Stimulated activated CD8-positive, alpha-beta memory T cell treated with anti-CD3 and anti-CD28 coated beads, Interleukin-4, amount 100 ng/mL, for 24 hours (primary cell): ENCODE results near the gene CFAP69.
A peak's percentile ranks its signal among the peaks of the same experiment; 100 is the strongest.

Source experiments
- DNase-seq: peaks from one replicate; pipeline ENCODE4 v3.0.0-alpha.2; 2020; ENCODE audit warnings: low read depth

CFAP69 gene, protein sequence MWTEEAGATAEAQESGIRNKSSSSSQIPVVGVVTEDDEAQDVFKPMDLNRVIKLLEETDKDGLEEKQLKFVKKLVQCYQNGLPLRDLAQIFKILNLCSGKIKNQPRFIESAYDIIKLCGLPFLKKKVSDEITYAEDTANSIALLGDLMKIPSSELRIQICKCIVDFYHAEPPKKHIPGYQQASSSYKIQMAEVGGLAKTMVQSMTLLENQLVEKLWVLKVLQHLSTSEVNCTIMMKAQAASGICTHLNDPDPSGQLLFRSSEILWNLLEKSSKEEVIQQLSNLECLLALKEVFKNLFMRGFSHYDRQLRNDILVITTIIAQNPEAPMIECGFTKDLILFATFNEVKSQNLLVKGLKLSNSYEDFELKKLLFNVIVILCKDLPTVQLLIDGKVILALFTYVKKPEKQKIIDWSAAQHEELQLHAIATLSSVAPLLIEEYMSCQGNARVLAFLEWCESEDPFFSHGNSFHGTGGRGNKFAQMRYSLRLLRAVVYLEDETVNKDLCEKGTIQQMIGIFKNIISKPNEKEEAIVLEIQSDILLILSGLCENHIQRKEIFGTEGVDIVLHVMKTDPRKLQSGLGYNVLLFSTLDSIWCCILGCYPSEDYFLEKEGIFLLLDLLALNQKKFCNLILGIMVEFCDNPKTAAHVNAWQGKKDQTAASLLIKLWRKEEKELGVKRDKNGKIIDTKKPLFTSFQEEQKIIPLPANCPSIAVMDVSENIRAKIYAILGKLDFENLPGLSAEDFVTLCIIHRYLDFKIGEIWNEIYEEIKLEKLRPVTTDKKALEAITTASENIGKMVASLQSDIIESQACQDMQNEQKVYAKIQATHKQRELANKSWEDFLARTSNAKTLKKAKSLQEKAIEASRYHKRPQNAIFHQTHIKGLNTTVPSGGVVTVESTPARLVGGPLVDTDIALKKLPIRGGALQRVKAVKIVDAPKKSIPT

DNA sequence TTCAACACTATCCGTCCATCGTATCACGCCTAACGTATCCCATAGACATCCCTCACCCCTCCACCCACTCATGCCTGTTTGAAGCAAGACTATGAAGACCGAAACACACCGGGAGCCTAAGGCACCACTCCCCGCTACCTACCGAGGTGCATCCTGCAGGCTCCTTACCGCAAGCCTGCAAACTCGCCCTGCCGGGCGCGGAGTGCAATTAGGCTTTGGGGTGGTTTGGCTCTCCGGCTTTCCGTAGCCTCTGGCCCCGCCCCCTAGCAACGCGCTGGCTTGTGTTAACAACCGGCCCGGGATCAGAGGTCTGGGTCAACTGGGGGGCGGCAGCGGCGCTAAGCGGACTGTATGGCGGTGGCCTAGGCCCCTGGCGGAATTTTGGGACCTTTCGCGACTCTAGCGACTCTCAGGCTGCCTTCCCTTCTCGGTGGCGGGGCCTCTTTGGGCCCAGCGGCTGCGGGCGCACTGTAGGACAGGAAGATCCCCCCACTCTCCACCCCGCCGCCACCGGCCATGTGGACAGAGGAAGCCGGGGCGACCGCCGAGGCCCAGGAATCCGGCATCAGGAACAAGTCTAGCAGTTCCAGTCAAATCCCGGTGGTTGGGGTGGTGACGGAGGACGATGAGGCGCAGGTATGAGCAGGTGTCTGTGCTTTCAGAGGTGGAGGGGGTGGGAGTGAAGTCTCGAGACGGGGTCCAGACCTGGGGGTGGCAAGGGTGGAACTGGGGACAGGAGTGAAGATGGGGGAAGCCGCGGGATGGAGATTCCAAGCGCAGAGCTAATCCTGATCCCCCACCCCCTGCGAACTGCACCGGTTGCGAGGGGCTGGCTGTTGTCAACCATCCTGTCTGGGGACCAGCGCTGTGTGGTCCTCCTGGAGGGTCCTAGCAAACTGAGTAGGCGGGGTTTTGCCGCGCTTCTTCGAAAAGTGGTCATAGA is at the start of gene CFAP69:
CFAP69 (plus strand) TSS at position 266 of the 943 bp plus-strand sequence; CDS start at position 517, 251 bp downstream.
- peak; percentile 81 for DNase-seq

DNA sequence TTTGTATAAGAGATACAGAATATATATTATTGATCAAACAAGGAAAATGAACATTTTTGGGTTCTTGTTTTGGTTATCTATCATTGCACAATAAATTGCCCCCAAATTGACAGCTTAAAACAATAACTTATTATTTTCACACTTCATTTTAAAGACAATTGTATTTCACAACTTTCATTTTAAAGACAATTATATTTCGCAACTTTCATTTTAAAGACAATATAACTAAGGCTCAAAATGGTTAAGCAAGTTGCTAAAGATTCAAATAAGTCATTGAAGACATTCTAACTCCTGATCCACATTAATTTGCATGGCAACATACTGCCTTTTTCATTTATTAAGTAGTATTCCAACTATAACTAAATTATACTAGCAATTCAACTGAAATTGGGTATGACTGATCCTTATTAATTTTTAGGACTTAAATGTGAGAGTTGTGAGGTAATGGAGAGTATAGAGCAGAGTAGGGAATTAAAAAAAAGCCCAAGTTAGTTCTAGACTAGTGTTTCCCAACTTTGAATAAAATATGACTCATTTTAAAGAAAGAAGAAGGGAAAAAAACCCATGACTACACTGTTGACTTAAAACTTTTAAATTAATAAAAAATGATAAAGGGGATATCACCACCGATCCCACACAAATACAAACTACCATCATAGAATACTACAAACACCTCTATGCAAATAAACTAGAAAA is 43.3 kb upstream of the CFAP69 start:
- no peak for DNase-seq

DNA sequence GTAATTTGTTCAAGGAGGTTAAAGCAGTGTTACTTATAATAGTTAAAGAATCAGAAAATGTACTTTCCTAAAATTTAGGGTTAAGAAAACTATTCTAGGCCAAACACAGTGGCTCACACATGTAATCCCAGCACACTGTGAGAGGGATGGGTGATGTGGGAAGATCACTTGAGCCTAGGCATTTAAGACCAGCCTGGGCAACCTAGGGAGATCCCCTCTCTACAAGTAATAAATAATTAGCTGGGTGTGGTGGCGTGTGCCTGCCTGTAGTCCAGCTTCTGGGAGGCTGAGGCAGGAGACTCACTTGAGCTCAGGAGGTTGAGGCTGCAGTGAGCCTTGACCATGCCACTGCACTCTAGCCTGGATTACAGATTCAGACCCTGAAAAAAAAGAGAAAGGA is 37.0 kb upstream of the CFAP69 start:
- DNase-seq: no peak

DNA sequence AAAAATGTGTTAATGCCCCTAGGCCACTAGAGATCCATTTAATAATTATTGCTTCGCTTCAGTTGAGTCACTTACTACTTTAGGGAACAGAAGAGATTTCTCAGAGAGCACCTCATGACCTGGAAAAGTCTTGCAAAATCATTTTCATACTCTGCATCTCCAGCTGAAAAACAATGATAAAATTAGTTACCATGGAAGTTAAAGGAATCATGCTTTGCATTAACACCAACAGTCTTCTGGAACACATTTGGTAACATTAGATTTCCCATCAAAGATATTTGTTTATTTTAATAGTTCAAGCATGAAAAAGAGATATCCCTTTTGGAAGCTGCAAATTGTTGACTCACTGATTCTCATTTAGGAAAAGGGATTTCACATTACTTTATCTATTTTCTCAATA is 35.2 kb upstream of the CFAP69 start:
- DNase-seq: no peak

DNA sequence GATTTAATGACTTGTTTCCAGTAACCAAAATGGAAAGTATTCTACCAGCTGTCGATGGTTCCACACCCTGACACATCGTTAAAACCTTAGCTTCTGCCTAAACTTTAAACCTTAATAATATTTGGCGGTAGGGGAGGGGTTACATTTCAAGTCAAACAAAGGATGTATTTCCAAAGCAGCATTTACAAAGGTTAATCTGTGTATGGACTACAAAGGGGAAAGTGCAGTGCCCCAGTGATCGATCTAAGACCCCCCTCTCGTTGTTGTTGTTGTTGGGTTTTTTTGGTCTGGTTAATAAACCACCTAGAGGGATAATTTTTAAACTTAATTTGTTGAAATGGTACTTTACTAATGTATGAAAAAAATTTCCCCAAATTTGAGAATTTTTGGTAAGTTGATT is 34.5 kb upstream of the CFAP69 start:
- no peak for DNase-seq

DNA sequence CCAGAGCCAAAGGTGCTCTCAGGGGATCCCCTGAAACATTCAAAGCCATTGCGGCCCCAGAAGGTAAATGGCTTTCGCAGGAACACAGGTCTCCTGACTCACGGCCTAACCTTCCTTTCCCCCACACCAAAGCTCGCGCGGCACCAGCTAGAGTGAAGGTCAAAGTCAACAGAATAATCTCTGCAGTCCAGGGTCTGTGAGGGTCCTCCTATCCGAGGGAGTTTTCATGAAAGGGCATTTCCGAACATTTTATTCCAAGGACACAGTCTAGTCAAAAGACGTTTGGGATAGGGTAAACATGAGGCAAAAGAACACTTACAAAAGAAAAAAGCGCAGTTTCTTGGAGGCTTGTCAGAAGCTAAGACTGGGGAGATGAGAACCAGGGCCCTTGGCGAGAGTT is 34.0 kb upstream of the CFAP69 start:
- no peak for DNase-seq

DNA sequence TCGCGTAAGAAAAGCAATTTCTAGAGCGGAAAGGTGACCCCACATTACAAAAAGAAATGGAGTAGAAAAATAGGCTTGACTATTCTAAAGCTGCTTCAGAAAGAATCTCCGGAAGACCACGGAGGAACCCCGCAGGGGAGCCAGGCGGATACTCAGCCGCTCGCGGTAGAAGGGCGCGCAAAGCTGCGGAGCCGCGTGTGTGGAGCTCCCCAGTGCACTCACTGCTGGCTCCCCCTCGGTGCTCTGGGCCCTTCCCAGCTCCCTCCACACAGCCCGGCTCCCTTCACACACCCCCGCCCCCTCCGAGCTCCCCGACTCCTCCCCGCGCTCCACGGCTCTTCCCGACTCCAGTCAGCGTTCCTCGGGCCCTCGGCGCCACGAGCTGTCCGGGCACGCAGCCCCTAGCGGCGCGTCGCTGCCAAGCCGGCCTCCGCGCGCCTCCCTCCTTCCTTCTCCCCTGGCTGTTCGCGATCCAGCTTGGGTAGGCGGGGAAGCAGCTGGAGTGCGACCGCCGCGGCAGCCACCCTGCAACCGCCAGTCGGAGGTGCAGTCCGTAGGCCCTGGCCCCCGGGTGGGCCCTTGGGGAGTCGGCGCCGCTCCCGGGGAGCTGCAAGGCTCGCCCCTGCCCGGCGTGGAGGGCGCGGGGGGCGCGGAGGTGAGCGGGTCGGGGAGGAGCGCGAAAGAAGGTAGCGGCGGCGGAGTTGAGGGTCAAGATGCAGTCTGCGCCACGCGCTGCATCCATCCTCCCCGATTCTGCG is 33.4 kb upstream of the CFAP69 start, which contains the start of gene STEAP2:
STEAP2 (plus strand) TSS at position 350 of the 758 bp plus-strand sequence. CDS start 13,343 bp downstream, outside the sequence.
- peak; percentile 8 for DNase-seq

DNA sequence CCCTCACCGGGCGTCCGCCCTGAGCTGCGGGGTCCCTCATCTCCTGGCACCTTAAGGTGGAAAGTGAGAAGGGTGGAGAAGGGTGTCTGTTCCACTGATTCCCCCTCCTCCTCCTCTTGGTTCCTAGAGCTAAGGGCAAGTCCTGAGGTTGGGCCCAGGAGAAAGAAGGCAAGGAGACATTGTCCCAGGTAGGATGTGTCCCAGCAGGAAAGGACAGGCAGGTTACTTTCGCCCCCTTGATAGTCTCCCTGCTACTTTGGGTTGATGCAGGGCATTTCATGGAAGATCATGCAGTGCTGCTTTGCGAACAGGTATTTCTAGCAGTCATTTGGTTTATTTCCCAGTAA is 32.9 kb upstream of the CFAP69 start:
- DNase-seq: no peak

DNA sequence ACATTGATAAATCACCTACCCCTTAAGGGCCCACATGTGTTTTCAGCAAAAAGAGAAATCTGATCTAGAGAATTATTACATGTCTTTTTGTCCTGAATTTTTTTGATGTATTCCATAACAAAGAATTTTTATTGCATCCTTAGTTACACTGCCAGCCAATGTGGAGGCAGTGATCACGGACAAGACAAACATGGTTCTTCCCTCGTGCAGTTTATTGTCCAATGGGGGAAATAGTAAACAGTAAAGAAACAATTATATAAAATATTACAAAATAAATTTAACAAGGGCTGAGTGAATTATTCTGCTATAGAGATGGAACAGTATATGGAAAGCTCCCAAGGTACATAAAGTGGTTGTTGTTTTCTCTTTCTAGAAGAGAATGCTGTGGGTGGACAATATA is 31.5 kb upstream of the CFAP69 start:
- DNase-seq: no peak

DNA sequence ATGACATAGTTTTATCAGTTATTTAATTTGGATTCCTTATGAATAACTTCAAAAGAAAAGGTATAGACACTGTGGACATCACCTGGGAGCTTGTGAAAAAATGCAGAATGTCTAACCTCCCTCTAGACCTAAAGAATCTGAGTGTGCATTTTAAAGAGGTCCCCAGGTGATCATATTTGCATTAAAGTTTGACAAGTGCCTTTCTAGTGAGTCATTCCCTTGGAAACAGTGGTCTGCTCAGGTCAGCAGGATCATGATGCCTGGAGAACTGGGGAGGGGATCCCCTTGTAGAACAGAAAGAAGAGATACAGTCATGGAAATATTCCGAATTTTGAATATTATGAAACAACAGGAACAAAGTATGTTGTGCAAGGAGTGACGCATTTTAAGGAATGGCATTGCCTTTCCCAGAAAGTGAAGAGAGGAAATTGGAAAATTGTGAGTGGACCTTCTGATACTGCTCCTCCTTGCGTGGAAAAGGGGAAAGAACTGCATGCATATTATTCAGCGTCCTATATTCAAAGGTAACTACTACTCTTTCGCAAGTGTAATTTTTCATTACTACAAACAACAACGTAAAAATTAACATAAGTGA is 28.8 kb upstream of the CFAP69 start:
- no peak for DNase-seq

DNA sequence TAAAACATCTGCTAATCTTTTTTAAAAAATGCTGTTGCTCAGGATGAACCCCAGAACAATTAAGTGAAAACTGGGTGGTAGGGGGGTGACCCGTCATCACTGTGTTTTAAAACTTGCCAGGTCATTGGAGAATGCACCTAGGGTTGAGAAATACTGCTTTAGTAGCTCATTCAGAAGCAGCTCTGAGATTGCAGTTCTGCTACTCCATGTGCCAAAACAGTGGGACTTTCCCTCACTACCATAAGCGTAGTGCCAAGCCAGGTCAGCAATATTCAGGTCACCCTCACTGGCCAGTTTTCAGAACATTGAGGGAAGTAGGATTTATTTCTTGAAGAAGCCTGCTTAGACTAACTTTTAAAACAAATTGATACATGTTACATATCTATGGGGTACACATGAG is 28.2 kb upstream of the CFAP69 start:
- no peak for DNase-seq

DNA sequence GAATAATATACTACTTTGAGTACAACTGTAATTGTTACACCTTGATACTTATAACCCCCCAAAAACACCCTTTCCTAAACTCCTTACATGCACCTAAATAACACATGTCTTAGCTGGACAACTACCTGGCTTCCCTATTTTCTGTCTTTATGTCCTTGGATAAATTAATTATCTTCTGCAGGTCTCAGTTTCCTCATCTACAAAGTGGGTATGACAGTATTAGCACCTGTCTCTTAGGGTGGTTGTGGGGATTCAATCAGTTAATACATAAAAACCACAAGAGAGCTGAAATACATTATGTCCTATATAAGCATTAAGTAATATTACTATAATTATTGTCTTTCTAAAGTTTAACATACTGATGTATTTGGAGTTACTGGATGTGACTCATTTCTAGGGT is 22.6 kb upstream of the CFAP69 start:
- no peak for DNase-seq

DNA sequence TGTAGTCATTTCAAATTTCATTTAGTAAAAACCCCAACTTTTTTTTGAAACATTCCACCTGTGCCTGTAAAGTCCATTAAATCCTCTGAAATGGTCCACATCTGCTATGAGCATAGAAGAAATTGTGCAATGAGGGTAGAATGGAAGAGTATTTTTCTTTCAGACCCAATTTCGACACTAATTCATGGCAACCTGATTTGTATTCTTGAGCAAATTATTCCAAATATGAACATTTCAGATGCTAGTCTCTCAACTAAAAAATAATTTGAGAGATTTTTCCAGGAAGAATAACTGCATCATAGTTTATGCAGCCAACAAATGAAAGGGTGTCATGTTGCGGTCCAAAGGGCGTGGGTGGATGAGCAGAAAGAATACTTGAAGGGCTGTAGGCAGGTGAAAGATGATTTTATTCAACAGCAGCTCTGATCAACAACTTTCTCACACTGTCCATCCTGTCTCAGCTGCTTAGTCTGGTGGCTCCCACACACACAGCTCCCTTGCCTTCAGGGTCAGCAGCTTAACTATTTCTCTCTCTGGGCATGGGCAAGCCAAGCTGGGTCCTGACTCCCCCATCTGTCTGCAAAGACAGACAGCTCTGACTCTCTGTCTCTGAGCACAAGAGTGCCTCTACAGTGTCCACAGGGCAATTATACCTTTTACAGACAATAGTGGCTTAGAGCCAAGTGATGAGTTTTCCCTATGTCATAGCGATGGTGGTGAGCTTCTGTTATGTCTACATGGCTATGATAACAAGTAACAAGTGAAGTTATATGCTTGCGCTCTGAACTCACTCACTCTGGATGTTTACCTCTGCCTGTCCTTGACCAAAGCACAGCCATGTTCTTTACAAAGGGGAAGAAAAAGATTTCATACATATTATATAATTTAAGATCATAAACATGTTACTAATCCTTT is 21.9 kb upstream of the CFAP69 start:
- no peak for DNase-seq

DNA sequence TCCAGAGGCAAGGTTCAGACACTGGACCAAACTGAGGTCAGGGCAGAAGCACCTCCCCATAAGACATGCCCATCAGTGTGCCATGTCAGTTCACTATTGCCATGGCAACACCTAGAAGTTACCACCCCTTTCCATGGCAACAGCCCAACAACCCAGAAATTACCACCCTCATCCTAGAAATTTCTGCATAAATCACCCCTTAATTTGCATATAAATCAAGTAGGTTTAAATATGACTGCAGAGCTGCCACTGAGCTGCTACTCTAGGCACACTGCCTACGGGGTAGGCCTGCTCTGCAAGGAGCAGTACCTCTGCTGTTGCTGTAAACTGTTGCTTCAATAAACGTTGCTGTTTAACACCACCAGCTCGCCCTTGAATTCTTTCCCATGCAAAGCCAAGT is 20.8 kb upstream of the CFAP69 start:
- DNase-seq: no peak

DNA sequence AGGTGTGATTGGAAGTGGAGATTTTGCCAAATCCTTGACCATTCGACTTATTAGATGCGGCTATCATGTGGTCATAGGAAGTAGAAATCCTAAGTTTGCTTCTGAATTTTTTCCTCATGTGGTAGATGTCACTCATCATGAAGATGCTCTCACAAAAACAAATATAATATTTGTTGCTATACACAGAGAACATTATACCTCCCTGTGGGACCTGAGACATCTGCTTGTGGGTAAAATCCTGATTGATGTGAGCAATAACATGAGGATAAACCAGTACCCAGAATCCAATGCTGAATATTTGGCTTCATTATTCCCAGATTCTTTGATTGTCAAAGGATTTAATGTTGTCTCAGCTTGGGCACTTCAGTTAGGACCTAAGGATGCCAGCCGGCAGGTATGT is 19.8 kb upstream of the CFAP69 start:
- DNase-seq: no peak

DNA sequence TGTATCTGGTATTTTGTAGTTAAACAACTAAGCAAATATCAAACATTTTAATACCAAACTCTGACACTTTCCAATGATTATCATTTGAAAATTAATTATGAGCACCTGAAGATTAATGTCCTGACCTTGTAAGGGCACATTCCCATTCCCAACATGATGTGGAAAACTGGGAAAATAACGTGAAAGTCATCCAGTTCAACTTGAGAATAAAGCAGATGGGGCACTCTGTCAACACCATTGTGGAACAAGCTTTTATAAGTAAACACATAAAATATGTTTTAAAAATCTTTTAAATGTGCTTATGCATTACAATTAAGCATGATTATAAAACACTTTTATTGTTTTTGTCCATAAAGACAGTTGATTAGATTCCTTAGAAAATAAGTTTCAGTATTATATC is 19.4 kb upstream of the CFAP69 start:
- no peak for DNase-seq

DNA sequence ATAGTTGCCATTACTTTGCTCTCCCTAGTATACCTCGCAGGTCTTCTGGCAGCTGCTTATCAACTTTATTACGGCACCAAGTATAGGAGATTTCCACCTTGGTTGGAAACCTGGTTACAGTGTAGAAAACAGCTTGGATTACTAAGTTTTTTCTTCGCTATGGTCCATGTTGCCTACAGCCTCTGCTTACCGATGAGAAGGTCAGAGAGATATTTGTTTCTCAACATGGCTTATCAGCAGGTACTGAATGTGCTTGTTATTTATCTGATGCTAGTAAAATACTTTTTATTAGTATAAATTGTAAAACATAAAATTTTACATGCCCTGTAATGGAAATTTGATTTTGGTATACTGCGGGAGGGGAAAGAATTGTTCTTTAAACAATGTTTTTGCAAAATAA is 17.7 kb upstream of the CFAP69 start:
- no peak for DNase-seq

DNA sequence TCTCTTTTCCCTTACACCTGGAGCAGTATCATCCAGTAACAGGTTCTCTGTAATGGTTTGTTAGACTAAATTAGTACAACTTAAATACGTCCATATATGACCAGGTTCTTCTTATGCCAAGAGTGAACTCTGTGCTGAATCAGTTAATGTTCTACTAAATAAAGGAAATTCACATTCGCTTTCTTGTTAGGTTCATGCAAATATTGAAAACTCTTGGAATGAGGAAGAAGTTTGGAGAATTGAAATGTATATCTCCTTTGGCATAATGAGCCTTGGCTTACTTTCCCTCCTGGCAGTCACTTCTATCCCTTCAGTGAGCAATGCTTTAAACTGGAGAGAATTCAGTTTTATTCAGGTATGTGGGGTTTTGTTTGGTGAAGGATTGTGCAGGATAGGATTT is 15.3 kb upstream of the CFAP69 start:
- DNase-seq: no peak

DNA sequence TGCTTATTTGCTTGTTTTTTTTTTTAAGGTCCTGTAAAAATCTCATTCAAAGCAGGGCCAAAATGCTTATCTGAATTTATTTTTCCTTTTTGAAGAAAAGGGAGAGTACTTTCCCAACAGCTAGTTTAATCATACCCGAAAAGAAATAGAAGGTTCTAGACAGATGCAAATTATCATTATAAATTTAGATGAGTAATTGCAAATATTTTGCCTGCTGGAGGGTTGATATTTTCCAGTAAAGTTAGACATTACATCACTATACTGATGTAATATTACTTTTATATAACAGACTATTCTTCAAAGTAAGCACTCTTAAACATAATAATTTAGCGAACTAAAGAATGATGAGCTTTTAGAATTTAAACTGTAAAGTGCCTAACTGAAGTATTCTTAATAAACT is 14.1 kb upstream of the CFAP69 start:
- DNase-seq: no peak
